Measurements from ENCODE around the gene SLC25A15.

Gene SLC25A15

DNA sequence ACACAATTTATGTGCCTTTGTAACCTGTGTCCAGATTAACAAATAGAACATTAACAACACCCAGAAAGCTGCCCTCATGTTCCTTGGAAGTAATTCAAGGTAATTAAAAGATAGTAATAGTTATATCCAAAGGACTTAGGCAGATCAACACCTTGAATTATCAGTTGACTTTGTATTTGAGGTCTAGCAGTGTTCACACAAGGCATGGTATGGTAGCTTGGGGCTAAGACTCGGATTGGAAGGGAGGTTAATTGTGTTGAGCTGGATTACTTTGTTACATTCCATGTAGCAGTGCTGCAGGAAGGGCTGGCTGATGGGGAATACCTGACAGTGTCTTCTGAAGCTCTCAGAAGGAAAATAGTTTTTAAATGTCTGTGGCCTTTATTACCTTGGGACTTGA, 16.8 kb downstream of the SLC25A15 start:
- Histone ChIP-seq H3K4me3 (ENCODE audit: low read depth in 1 of 2, low read length in 1 of 2) (no peak overlapping the region), H3K4me1 (ENCODE audit: control insufficient read depth in 1 of 2, insufficient read depth in 1 of 2, low read depth in 1 of 2, low read length in 1 of 2) (peaks cover 0 to 2% of the 10 kb centered on the region in 2 experiments), H3K9me3 (no peaks in the 10 kb centered on the region), H3K36me3 (no peaks in the 10 kb centered on the region), H3K27me3 (no peaks in the 10 kb centered on the region), H3K27ac (no peak overlapping the region)
- TF ChIP-seq, protein P1, sequence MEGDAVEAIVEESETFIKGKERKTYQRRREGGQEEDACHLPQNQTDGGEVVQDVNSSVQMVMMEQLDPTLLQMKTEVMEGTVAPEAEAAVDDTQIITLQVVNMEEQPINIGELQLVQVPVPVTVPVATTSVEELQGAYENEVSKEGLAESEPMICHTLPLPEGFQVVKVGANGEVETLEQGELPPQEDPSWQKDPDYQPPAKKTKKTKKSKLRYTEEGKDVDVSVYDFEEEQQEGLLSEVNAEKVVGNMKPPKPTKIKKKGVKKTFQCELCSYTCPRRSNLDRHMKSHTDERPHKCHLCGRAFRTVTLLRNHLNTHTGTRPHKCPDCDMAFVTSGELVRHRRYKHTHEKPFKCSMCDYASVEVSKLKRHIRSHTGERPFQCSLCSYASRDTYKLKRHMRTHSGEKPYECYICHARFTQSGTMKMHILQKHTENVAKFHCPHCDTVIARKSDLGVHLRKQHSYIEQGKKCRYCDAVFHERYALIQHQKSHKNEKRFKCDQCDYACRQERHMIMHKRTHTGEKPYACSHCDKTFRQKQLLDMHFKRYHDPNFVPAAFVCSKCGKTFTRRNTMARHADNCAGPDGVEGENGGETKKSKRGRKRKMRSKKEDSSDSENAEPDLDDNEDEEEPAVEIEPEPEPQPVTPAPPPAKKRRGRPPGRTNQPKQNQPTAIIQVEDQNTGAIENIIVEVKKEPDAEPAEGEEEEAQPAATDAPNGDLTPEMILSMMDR (IDR thresholded peaks at IDR 0.05) = no peak

DNA sequence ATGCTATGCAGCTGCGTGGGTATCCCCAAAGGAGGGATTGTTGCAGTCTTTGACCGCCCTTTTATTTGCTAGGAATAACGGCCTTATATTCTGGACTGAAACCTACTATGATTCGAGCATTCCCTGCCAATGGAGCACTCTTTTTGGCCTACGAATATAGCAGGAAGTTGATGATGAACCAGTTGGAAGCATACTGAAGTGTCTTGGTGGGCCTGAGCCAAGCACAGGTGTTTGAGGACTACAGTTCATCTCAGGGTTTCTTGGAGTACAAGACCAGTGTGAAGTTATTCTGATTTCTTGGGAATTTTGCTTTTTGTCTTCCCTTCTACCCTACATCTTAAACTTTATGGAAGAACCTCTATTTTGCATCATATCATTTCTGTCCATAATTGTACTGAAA, 20.1 kb downstream of the SLC25A15 start:
- no peaks in the 10 kb centered on the region for H3K27me3 ChIP-seq
- H3K4me1 ChIP-seq (ENCODE audit: control insufficient read depth in 1 of 2, insufficient read depth in 1 of 2, low read depth in 1 of 2, low read length in 1 of 2) = peaks cover 3 to 17% of the 10 kb centered on the region in 2 experiments
- no peak overlapping the region for H3K4me3 ChIP-seq (ENCODE audit: low read depth in 1 of 2, low read length in 1 of 2)
- TF ChIP-seq, protein P1 (IDR thresholded peaks at IDR 0.05) = no peak
- no peaks in the 10 kb centered on the region for H3K9me3 ChIP-seq
- no peaks in the 10 kb centered on the region for H3K36me3 ChIP-seq
- no peak overlapping the region for H3K27ac ChIP-seq

DNA sequence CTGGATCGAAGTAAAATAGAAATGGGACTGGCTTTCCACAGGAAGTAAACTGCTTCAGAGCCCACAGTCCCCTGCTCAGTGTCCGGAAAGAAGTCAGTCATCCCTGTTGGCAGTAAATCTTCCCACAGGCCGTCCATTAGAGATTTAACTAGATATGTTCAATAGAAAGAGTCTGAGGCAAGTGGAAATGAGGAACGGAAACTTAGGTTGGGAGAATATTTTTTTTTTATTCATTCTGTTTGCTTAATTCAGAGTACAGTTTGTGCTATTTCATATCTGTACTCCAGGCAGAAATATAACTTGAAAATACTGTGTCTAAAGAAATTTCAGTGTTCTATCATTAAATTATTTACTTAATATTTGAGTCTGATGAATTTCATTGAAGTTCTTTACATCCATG, 22.7 kb downstream of the SLC25A15 start:
- H3K4me3 ChIP-seq (ENCODE audit: low read depth in 1 of 2, low read length in 1 of 2) = no peak overlapping the region

DNA sequence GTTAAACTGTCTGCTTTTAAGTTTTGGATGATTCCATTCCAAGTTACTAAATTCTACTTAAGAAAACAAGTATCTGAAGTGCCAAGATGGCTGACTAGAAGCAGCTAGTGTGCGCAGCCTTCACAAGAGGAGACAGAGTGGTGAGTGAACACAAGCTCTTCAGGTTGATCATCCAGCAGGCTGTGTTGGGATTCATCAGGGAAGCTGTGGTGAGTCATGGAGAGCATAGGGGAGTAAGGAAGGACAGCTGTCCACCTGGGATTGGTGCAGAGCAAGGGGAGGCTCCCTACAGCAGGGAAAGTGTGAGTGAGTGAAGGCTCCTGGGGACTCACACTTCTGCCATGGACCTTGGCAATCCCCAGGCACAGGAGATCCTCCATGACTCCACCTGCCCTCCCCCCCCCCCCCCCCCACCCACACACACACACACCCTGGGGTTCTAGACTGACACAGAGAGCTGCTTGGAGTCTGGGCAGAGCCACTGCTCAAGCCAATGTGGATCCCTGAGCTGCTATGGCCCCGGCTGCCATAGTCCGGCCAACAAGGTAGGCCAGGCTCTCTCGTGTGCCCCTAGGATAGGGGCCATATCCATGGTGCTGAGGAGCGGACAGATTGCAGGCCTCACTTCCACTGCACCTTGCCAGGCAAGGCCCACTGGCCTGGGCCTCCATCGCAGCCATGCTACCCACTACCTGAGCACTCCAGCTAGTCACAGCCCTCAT, 23.5 kb downstream of the SLC25A15 start:
- no peaks in the 10 kb centered on the region for H3K36me3 ChIP-seq
- H3K4me3 ChIP-seq (ENCODE audit: low read depth in 1 of 2, low read length in 1 of 2) = no peak overlapping the region
- no peaks in the 10 kb centered on the region for H3K9me3 ChIP-seq
- H3K4me1 ChIP-seq (ENCODE audit: control insufficient read depth in 1 of 2, insufficient read depth in 1 of 2, low read depth in 1 of 2, low read length in 1 of 2) = peaks cover 3 to 17% of the 10 kb centered on the region in 2 experiments
- H3K27ac ChIP-seq = peak overlapping the region; percentile 42
- H3K27me3 ChIP-seq = no peaks in the 10 kb centered on the region
- TF ChIP-seq, protein P1 (IDR thresholded peaks at IDR 0.05) = no peak

More for the DNA sequence above, 22.7 kb downstream of the SLC25A15 start:
- Histone ChIP-seq H3K4me1 (ENCODE audit: control insufficient read depth in 1 of 2, insufficient read depth in 1 of 2, low read depth in 1 of 2, low read length in 1 of 2) (peaks cover 3 to 17% of the 10 kb centered on the region in 2 experiments), H3K36me3 (no peaks in the 10 kb centered on the region), H3K9me3 (no peaks in the 10 kb centered on the region), H3K27me3 (no peaks in the 10 kb centered on the region), H3K27ac (no peak overlapping the region)
- TF ChIP-seq, protein P1 (IDR thresholded peaks at IDR 0.05) = no peak

DNA sequence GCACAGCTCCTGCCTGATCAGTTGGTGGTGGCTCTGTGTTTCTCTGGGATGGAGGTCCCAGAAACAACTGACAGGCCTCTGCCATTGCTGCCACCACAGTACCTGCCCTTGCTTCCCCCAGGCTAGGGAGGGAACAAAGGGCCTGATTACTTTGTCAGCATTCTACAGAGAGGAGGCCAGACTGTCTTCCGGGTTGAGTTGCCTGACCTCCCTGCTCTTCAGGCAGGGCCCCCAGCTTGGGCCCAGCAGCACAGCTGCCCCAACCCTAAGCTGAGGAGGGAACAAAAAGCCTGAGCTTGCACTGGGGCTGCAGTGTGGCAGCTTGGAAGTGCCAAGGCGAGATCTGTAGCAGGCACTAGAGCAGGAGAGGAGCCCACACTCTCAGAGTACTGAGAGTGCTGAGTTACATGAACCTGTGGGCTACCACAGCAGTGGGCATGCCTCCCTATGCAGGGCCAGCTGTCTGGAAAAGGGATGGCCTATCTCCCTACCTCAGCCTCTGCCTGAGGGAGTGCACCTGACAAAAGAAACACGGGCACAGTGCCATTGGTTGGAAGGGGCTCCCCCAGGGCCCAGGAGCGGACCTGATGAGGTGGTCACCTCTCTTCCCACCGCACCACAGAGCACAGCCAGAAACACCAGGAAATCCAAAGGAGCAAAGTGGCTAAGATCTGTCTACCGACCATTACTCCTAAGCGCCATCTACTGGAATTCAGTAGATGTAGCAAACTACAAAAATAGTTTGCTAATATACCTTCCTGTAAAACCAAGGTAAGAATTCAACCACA, 24.4 kb downstream of the SLC25A15 start:
- TF ChIP-seq, protein P1 (IDR thresholded peaks at IDR 0.05) = peak; percentile 37
- no peak overlapping the region for H3K27ac ChIP-seq
- no peaks in the 10 kb centered on the region for H3K36me3 ChIP-seq
- H3K4me1 ChIP-seq (ENCODE audit: control insufficient read depth in 1 of 2, insufficient read depth in 1 of 2, low read depth in 1 of 2, low read length in 1 of 2) = peaks cover 3 to 17% of the 10 kb centered on the region in 2 experiments
- no peaks in the 10 kb centered on the region for H3K9me3 ChIP-seq
- H3K27me3 ChIP-seq = no peaks in the 10 kb centered on the region
- H3K4me3 ChIP-seq (ENCODE audit: low read depth in 1 of 2, low read length in 1 of 2) = no peak overlapping the region

Measured in neutrophil (primary cell).